Measurements from ENCODE around the gene EYA2.

The EYA2 gene

GRCh38 chr20:46934746-46935287 lies 40.2 kb downstream of the EYA2 start:
- no peak for DNase-seq

GRCh38 chr20:46935394-46936017 lies 40.9 kb downstream of the EYA2 start:
- no peak for DNase-seq

- no peak for DNase-seq
Measured at GRCh38 chr20:46936415-46937156, 41.9 kb downstream of the EYA2 start.

- no peak for DNase-seq
Measured at GRCh38 chr20:46937157-46937523, 42.5 kb downstream of the EYA2 start.

- DNase-seq = no peak
Measured at GRCh38 chr20:46937533-46938226, 43.0 kb downstream of the EYA2 start.

- DNase-seq = no peak
Measured at GRCh38 chr20:46938434-46938833, 43.8 kb downstream of the EYA2 start.

- DNase-seq = peak in 1 of 2 experiments; percentile 18
Measured at GRCh38 chr20:46939031-46939965, 44.7 kb downstream of the EYA2 start.

GRCh38 chr20:46940616-46941015 lies 46.0 kb downstream of the EYA2 start:
- no peak for DNase-seq

GRCh38 chr20:46941404-46941803 lies 46.8 kb downstream of the EYA2 start:
- no peak for DNase-seq

- no peak for DNase-seq
Measured at GRCh38 chr20:46943861-46944591, 49.4 kb downstream of the EYA2 start.

- DNase-seq = no peak
Measured at GRCh38 chr20:46945465-46945864, 50.8 kb downstream of the EYA2 start.

GRCh38 chr20:46946181-46946624 lies 51.6 kb downstream of the EYA2 start:
- DNase-seq = no peak

- no peak for DNase-seq
Measured at GRCh38 chr20:46946796-46947195, 52.2 kb downstream of the EYA2 start.

GRCh38 chr20:46948081-46948480 lies 53.4 kb downstream of the EYA2 start:
- DNase-seq = no peak

GRCh38 chr20:46951405-46951804 lies 56.8 kb downstream of the EYA2 start:
- no peak for DNase-seq

GRCh38 chr20:46951840-46952497 lies 57.3 kb downstream of the EYA2 start:
- DNase-seq = no peak

GRCh38 chr20:46953596-46953995 lies 59.0 kb downstream of the EYA2 start:
- DNase-seq = no peak

GRCh38 chr20:46954490-46955038 lies 59.9 kb downstream of the EYA2 start:
- DNase-seq = peak in 1 of 2 experiments; percentile 18

GRCh38 chr20:46955601-46956556 lies 61.2 kb downstream of the EYA2 start:
- DNase-seq = no peak

Data from NCI-H526 (cell line).